DOHH2 (cell line): ENCODE data around the gene SP140.

Experiments used
- H3F3A ChIP-seq: fragments of 200-600 bp; sonication (generic), shearing (Covaris generic); 2 replicates; pipeline ENCODE4 v1.6.0; 2016; ENCODE audit warnings: antibody characterized with exemption, mild to moderate bottlenecking; ENCODE audit not compliant: control insufficient read depth, insufficient read depth
- H3K27ac ChIP-seq: fragments of 200-600 bp; sonication (generic); 2 replicates; pipeline ENCODE4 v1.5.1; 2014; ENCODE audit warnings: low read depth, mild to moderate bottlenecking, low read length, moderate library complexity
- H3K27me3 ChIP-seq: fragments of 200-600 bp; sonication (generic); 2 replicates; pipeline ENCODE4 v1.6.1; 2014; ENCODE audit warnings: mild to moderate bottlenecking, low read length, mixed read lengths; ENCODE audit not compliant: control insufficient read depth
- H3K36me3 ChIP-seq: fragments of 200-600 bp; sonication (generic); 2 replicates; pipeline ENCODE4 v1.6.1; 2014; ENCODE audit warnings: mild to moderate bottlenecking, low read length, moderate library complexity, mixed read lengths; ENCODE audit not compliant: control insufficient read depth
- H3K4me1 ChIP-seq: fragments of 200-600 bp; sonication (generic); 2 replicates; pipeline ENCODE4 v1.6.1; 2014; ENCODE audit warnings: mild to moderate bottlenecking, low read length, mixed read lengths; ENCODE audit not compliant: control insufficient read depth
- H3K4me2 ChIP-seq: fragments of 200-600 bp; sonication (generic); 2 replicates; pipeline ENCODE4 v1.6.0; 2014; ENCODE audit warnings: mild to moderate bottlenecking, low read length, moderate library complexity
- H3K4me3 ChIP-seq: fragments of 200-600 bp; sonication (generic); 2 replicates; pipeline ENCODE4 v1.5.1; 2014; ENCODE audit warnings: mild to moderate bottlenecking, low read length, mixed read lengths
- H3K79me2 ChIP-seq: fragments of 200-600 bp; sonication (generic); 2 replicates; pipeline ENCODE4 v1.6.1; 2014; ENCODE audit warnings: mild to moderate bottlenecking, low read length, mixed read lengths; ENCODE audit not compliant: control insufficient read depth
- H3K9me2 ChIP-seq: fragments of 200-600 bp; sonication (generic); replicated peaks from 2 replicates; pipeline ENCODE4 v1.6.1; 2014; ENCODE audit warnings: mild to moderate bottlenecking, low read length, mixed read lengths; ENCODE audit not compliant: control insufficient read depth
- H3K9me3 ChIP-seq: fragments of 200-600 bp; sonication (generic); 2 replicates; pipeline ENCODE4 v1.6.1; 2014; ENCODE audit warnings: antibody characterized with exemption, low read length, mixed read lengths; ENCODE audit not compliant: control insufficient read depth, insufficient read depth
- H4K20me1 ChIP-seq: fragments of 200-600 bp; sonication (generic); 2 replicates; pipeline ENCODE4 v1.6.0; 2014; ENCODE audit warnings: low read depth, mild to moderate bottlenecking, antibody characterized with exemption, low read length, moderate library complexity; ENCODE audit not compliant: control insufficient read depth, insufficient read depth
- EZH2phosphoT487 ChIP-seq: fragments of 200-600 bp; sonication (generic); IDR thresholded peaks from 2 replicates; pipeline ENCODE4 v1.6.1; 2017; ENCODE audit warnings: borderline replicate concordance, mild to moderate bottlenecking, antibody characterized with exemption, low read length, moderate library complexity, mixed read lengths
- TF ChIP-seq, protein P1 (sequence below): fragments of 200-600 bp; sonication (generic); IDR thresholded peaks from one replicate; pipeline ENCODE4 v1.5.1; 2014; ENCODE audit warnings: antibody characterized with exemption, mild to moderate bottlenecking, low read depth, low read length; ENCODE audit not compliant: poor library complexity, severe bottlenecking

SP140 gene

DNA sequence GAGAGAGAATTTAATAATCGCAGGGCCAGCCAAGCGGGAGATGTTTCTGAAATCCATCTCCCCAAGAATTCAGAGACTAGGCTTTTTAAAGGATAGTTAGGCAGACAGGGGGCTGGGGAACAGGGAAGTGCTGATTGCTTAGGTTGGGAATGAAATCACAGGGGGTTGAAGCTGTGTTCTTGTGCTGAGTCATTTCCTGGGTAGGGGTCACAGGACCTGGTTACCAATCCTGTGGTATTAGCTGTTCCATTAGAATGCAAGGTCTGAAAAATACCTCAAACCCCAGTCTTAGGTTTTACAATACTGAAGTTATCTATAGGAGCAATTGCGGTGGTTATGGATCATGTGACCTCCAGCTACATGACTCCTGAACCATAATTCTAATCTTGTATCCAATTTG lies 4.6 kb downstream of the SP140 start:
- no peaks in the 10 kb centered on the region for H3K36me3 ChIP-seq
- peaks cover 25% of the 10 kb centered on the region for H3K4me1 ChIP-seq
- no peak for TF ChIP-seq EZH2phosphoT487
- TF ChIP-seq, protein P1, sequence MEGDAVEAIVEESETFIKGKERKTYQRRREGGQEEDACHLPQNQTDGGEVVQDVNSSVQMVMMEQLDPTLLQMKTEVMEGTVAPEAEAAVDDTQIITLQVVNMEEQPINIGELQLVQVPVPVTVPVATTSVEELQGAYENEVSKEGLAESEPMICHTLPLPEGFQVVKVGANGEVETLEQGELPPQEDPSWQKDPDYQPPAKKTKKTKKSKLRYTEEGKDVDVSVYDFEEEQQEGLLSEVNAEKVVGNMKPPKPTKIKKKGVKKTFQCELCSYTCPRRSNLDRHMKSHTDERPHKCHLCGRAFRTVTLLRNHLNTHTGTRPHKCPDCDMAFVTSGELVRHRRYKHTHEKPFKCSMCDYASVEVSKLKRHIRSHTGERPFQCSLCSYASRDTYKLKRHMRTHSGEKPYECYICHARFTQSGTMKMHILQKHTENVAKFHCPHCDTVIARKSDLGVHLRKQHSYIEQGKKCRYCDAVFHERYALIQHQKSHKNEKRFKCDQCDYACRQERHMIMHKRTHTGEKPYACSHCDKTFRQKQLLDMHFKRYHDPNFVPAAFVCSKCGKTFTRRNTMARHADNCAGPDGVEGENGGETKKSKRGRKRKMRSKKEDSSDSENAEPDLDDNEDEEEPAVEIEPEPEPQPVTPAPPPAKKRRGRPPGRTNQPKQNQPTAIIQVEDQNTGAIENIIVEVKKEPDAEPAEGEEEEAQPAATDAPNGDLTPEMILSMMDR: no peak
- no peaks in the 10 kb centered on the region for H4K20me1 ChIP-seq
- no peaks in the 10 kb centered on the region for H3K9me2 ChIP-seq
- H3K79me2 ChIP-seq: no peaks in the 10 kb centered on the region
- no peak overlapping the region for H3K4me2 ChIP-seq
- H3K27me3 ChIP-seq: no peaks in the 10 kb centered on the region
- 0 out of 2 replicates have a peak, but pooled peaks cover 6% of the 10 kb centered on the region for H3F3A ChIP-seq
- peaks cover 12% of the 10 kb centered on the region; the same call in 1 of the 2 replicates for H3K9me3 ChIP-seq
- H3K4me3 ChIP-seq: no peak overlapping the region
- no peak overlapping the region for H3K27ac ChIP-seq

DNA sequence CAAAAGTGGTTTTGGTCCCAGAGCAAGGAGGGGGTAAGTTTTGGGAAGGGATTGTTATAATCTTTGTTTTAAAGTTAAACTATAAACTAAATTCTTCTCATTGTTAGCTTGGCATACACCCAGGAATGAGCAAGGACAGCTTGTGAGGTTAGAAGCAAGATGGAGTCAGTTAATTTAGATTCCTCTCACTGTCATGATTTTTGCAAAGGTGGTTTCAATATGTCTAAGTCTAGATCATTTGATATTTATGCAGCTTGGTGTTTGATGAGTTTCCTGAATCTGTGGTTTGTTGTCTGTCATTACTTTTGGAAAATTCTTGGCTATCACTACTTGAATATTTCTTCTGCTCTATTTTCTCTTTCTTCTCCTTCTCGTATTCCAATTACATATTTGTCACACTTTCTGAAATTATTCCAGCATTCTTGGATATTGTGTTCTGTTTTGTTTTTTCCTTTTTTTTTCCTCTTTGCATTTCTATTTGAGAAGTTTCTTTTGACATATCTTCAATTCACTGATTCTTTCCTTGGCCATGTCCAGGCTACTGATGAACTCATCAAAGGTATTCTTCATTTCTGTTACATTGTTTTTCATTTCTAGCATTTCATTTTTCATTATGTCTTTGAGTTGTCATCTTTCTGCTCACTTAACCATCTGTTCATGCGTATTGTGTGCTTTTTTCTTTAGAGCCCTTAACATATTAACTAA lies 5.1 kb downstream of the SP140 start:
- Histone ChIP-seq H3K27me3 (no peaks in the 10 kb centered on the region), H3K9me3 (peaks cover 12% of the 10 kb centered on the region; the same call in 1 of the 2 replicates), H4K20me1 (no peaks in the 10 kb centered on the region), H3K79me2 (no peaks in the 10 kb centered on the region), H3K27ac (no peak overlapping the region), H3K4me1 (peaks cover 20% of the 10 kb centered on the region), H3F3A (0 out of 2 replicates have a peak, but pooled peaks cover 6% of the 10 kb centered on the region), H3K4me3 (no peak overlapping the region), H3K36me3 (no peaks in the 10 kb centered on the region), H3K9me2 (no peaks in the 10 kb centered on the region), H3K4me2 (no peak overlapping the region)
- TF ChIP-seq, protein P1: no peak
- no peak for TF ChIP-seq EZH2phosphoT487

DNA sequence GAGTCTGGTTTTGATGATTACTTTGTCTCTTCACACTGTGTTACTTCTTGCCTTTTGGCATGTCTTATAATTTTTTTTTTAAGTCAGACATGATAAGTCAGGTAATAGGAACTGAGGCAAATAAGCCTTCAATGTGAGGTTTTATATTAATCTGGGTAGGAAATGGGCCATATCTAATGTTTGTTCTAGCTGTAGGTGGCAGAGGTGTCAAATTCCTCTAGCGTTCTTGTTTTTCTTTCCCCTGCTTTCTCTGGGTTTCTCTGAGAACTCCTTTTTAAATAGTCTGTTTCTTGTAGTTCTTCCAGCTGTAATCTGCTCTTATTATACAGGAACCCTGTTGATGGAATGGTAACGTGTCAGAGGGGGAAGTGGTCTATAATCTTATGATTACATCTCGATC lies 5.7 kb downstream of the SP140 start:
- TF ChIP-seq, protein P1: no peak
- no peak for TF ChIP-seq EZH2phosphoT487
- no peaks in the 10 kb centered on the region for H4K20me1 ChIP-seq
- no peak overlapping the region for H3K4me2 ChIP-seq
- no peaks in the 10 kb centered on the region for H3K27me3 ChIP-seq
- no peak overlapping the region for H3K4me3 ChIP-seq
- H3K27ac ChIP-seq: no peak overlapping the region
- H3K4me1 ChIP-seq: peaks cover 14% of the 10 kb centered on the region
- no peaks in the 10 kb centered on the region for H3K9me2 ChIP-seq
- 0 out of 2 replicates have a peak, but pooled peaks cover 3% of the 10 kb centered on the region for H3F3A ChIP-seq
- H3K36me3 ChIP-seq: no peaks in the 10 kb centered on the region
- no peaks in the 10 kb centered on the region for H3K79me2 ChIP-seq
- peaks cover 12% of the 10 kb centered on the region; the same call in 1 of the 2 replicates for H3K9me3 ChIP-seq
